ENCODE data around the gene CNOT3. TPM values are rescaled to one million over a fixed set of nuclear protein-coding genes. Genes with fewer than 3 reads are reported as not detected.
"Not testable (repeated sequence)": the region's sequence is repeated elsewhere in the genome, so short reads cannot be mapped to it uniquely, and the experiment has no call there.

CNOT3 gene
- total RNA-seq, 3 donors from 2014 or later, result 14.6 to 23.4 (median 22.9) TPM

GRCh38 chr19:54179262-54179852 is 41.8 kb downstream of the CNOT3 start:
- no peaks in the 10 kb centered on the region for H3K9me3 ChIP-seq
- H3K36me3 ChIP-seq, result no peaks in the 10 kb centered on the region
- no peak for DNase-seq (ENCODE audit: low spot score in 2 of 2)
- no peak overlapping the region for H3K4me3 ChIP-seq
- intact Hi-C loops (cut with DNase I; ENCODE audit: low total_unique reads), result loop anchor here (10.0 kb wide), 1 partner anchor 55 kb away; no protein-coding TSS in a partner anchor
- no peak for TF ChIP-seq CTCF (IDR thresholded peaks at IDR 0.05)
- TF ChIP-seq POLR2AphosphoS5 (IDR thresholded peaks at IDR 0.05), result no peak
- TF ChIP-seq POLR2A (IDR thresholded peaks at IDR 0.05), result no peak
- no peak overlapping the region for H3K27ac ChIP-seq
- no peaks in the 10 kb centered on the region for H3K27me3 ChIP-seq
- H3K4me1 ChIP-seq, result no peaks in the 10 kb centered on the region

- H3K4me3 ChIP-seq, result no peak overlapping the region
- H3K27me3 ChIP-seq, result no peaks in the 10 kb centered on the region
- no peaks in the 10 kb centered on the region for H3K4me1 ChIP-seq
- TF ChIP-seq POLR2AphosphoS5 (IDR thresholded peaks at IDR 0.05), result no peak
- TF ChIP-seq POLR2A (IDR thresholded peaks at IDR 0.05), result no peak
- no peak for TF ChIP-seq CTCF (IDR thresholded peaks at IDR 0.05)
- DNase-seq (ENCODE audit: low spot score in 2 of 2), result no peak
- intact Hi-C loops (cut with DNase I; ENCODE audit: low total_unique reads), result loop anchor here (10.0 kb wide), 1 partner anchor 55 kb away; no protein-coding TSS in a partner anchor
- H3K27ac ChIP-seq, result no peak overlapping the region
- H3K36me3 ChIP-seq, result no peaks in the 10 kb centered on the region
- no peaks in the 10 kb centered on the region for H3K9me3 ChIP-seq
These were observed 42.4 kb downstream of the CNOT3 start for GRCh38 chr19:54179921-54180461.

GRCh38 chr19:54180691-54181091 is 43.1 kb downstream of the CNOT3 start:
- Histone ChIP-seq H3K27me3 (no peaks in the 10 kb centered on the region), H3K9me3 (no peaks in the 10 kb centered on the region), H3K36me3 (no peaks in the 10 kb centered on the region), H3K27ac (no peak overlapping the region), H3K4me3 (no peak overlapping the region), H3K4me1 (no peaks in the 10 kb centered on the region)
- DNase-seq (ENCODE audit: low spot score in 2 of 2), result no peak
- intact Hi-C loops (cut with DNase I; ENCODE audit: low total_unique reads), result no loop called here
- TF ChIP-seq POLR2AphosphoS5 (IDR thresholded peaks at IDR 0.05), result no peak
- TF ChIP-seq CTCF (IDR thresholded peaks at IDR 0.05), result no peak
- no peak for TF ChIP-seq POLR2A (IDR thresholded peaks at IDR 0.05)

- H3K27ac ChIP-seq; H3K4me3 ChIP-seq; DNase-seq (ENCODE audit: low spot score in 2 of 2); H3K36me3 ChIP-seq; H3K9me3 ChIP-seq; intact Hi-C loops (cut with DNase I; ENCODE audit: low total_unique reads); H3K27me3 ChIP-seq; H3K4me1 ChIP-seq: not testable (repeated sequence)
These were observed 44.3 kb downstream of the CNOT3 start for GRCh38 chr19:54181894-54182293.

GRCh38 chr19:54183431-54183830 is 45.9 kb downstream of the CNOT3 start:
- Histone ChIP-seq H3K27ac (no peak overlapping the region), H3K9me3 (no peaks in the 10 kb centered on the region), H3K4me3 (no peak overlapping the region), H3K4me1 (peaks cover 0 to 5% of the 10 kb centered on the region in 2 donors), H3K27me3 (no peaks in the 10 kb centered on the region), H3K36me3 (no peaks in the 10 kb centered on the region)
- TF ChIP-seq POLR2A (IDR thresholded peaks at IDR 0.05) (no peak), CTCF (IDR thresholded peaks at IDR 0.05) (no peak)
- DNase-seq (ENCODE audit: low spot score in 2 of 2), result no peak
- intact Hi-C loops (cut with DNase I; ENCODE audit: low total_unique reads), result no loop called here

Data from breast epithelium (tissue), 4 donors.